Epidermal melanocyte (primary cell): ENCODE results near the gene XPO6.
"Not testable (repeated sequence)": the region's sequence is repeated elsewhere in the genome, so short reads cannot be mapped to it uniquely, and the experiment has no call there.

Experiments
- DNase-seq: peaks from one replicate; pipeline ENCODE4 v3.0.0; 2011; ENCODE audit warnings: low spot score; ENCODE audit not compliant: insufficient read length

Gene XPO6

DNA sequence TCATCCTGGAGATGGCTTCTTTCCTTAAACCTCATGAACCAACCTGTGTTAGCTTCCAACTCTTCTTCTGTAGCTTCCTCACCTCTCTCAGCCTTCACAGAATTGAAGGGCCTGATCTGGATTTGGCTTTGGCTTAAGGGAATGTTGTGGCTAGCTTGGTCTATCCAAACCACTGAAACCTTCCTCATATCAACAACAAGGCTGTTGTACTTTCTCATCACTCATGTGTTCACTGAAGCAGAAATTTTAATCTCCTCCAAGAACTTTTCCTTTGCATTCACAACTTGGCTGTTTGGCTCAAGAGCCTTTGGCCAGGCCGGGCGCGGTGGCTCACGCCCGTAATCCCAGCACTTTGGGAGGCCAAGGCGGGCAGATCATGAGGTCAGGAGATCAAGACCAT, 95.9 kb downstream of the XPO6 start:
- DNase-seq = not testable (repeated sequence)

DNA sequence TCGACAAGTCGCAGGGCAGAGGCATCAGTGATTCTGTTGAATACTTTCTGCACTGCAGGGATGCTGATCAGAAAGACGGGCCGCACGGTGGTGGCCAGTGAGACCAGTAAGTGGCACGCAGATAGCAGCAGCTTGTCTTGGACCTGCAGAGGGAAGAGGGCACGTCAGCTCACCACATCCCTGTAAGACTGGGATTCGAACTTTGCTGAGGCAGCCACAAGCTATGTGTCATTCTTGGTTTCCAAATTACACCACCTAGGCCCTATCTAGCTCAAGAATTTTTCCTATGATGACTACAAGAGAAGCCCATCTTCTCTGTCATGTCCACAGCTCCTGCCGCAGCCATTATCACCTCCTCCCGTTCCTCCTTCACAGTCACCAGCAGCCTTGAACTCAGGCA, 98.9 kb downstream of the XPO6 start:
- DNase-seq = no peak

DNA sequence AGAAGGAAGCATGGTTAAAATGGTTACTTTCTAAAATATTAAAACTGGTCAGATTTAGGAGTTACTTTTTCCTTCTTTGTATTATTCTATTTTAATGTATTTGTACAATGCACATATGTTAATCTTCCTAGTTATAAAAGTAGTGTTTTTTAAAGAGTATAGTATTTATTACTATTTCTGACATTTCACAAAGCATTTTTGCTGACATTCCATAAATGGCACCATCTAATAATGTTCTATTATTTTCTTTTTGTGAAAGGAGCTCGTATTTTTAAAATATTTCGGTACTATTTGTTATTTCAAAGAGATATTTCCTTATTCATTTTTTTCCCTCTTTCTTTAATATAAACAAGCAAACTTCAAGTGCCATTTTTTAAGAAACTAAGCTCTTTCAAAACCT, 100.8 kb downstream of the XPO6 start:
- DNase-seq = no peak

- DNase-seq = no peak
Observed at GRCh38 chr16:28110479-28110878, 101.3 kb downstream of the XPO6 start.

- no peak for DNase-seq
Observed at GRCh38 chr16:28110074-28110473, 101.7 kb downstream of the XPO6 start.

GRCh38 chr16:28108590-28109247, 103.0 kb downstream of the XPO6 start:
- DNase-seq = no peak

- no peak for DNase-seq
Observed at GRCh38 chr16:28107232-28107631, 104.5 kb downstream of the XPO6 start.

DNA sequence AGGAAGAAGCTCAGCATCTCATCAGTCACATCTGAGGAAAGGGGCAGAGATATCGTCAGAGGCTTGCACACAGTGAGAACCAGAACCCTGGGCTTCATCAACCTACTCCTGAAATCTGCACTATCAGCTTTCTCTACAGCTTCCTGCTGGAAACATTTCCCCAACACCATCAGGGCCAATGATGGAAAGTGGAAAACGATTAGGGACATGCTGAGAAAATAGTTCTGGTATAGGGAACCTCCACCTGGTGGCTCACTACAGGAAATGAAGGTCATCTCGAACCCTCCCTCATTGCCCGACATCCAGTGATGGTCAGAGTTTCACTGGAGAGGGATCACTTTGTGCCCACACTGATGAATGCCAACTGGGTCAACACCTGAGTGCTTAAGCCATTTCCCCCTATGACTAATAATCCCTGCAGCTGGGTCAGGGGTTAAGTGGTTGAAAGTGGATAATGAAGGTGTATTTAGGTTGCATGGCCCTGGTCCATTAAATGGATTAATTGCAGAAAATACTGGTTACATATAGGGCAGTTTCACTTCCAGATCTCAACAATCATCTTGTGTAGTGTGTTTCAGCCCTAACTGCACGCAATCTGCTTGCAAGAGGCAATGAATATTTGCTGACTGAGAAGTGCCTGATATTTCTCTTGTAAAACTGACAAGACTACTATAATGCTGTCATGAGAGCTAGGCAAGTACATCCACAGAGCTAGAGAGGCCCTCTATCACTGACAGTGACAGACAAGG, 105.1 kb downstream of the XPO6 start:
- DNase-seq = no peak

DNA sequence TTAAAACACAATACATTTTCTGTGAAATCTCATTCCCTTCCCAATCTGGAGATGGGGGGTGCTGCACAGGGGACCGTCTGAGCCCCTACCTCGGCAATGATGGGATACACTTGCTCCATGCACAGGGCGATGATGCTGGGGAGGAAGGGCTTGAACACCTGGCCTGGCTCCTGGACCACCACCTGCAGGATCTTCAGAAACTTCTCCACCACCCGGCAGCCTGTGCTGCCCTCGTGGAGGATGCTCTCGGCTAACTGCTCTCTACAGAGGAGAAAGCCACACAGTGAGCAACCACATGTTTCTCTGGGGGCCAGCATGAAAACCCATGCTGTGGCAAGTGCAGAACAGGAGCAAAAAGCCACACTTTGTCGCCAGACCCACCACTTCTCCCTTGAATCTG, 105.8 kb downstream of the XPO6 start:
- no peak for DNase-seq

- DNase-seq = no peak
Observed at GRCh38 chr16:28105297-28105696, 106.5 kb downstream of the XPO6 start.

DNA sequence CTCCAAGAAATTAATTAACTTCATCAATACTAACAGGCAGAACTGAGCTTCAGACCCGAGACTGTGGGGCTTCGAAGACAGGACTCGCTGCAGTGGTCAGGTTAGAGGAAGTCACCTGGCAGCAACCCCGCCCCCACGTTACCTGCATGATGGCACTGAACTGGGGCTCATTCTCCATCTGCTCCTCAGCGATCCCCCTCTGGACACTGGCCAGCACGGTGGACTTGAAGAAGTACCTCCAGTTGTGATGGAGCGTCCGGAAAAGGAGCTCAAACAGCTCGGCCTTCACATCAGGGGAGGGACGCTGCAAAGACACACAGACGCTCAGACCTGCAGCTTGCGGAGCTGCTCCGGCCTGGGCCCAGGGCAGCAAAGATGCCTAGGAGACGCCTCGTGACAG, 107.4 kb downstream of the XPO6 start:
- DNase-seq = no peak

DNA sequence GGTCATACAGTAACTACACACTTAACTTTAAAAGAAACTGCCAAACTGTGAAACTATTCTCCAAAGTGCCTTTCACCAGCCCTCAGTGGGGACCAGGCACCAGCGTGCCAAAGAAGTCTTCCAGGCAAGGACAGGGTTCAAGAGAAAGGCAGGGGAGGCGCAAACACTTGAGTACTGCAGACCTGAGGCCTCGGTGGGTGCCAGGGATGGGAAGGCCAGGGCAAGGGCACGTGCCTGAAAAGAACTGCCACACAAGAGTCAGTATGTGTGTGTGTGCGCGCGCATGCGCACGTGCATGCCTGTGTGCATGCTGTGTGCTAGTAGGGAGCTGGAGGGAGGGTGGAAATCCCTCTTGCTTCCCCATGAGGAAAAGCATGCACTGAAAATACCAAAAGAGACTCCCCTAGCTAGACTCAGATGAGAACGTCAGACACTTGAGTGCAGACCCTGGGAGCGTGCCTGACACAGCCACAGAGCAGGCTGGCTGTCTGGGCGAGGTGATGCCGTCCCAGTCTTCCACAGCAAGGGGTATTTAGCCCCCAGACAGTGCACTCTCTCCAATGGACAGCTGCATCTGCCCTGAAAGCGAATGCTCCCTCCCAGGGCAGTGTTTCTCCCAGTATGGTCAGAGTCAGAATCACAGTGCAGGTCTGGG, 108.1 kb downstream of the XPO6 start:
- DNase-seq = no peak

- DNase-seq = no peak
Observed at GRCh38 chr16:28101533-28101890, 110.3 kb downstream of the XPO6 start.

- no peak for DNase-seq
Observed at GRCh38 chr16:28100810-28101532, 110.8 kb downstream of the XPO6 start.

- no peak for DNase-seq
Observed at GRCh38 chr16:28098959-28099945, 112.5 kb downstream of the XPO6 start.

- no peak for DNase-seq
Observed at GRCh38 chr16:28098171-28098958, 113.4 kb downstream of the XPO6 start.

GRCh38 chr16:28096983-28097899, 114.5 kb downstream of the XPO6 start:
- DNase-seq = no peak

- no peak for DNase-seq
Observed at GRCh38 chr16:28093385-28093725, 118.4 kb downstream of the XPO6 start.
